DND-41 (cell line): ENCODE results near the gene SORBS1.

ENCODE experiments used
- ATAC-seq: fragments of 200-7000 bp; cut with Tn5 transposase; 3 replicates; pipeline ENCODE4 v1.9.1; 2021; ENCODE audit warnings: low read depth; ENCODE audit not compliant: insufficient read depth
- DNase-seq: peaks from one replicate; pipeline ENCODE4 v3.0.0-alpha.2; 2020
- H2AFZ ChIP-seq: 2 replicates; pipeline ENCODE4 v1.6.0; 2012; ENCODE audit warnings: low read depth, low read length
- H3K27ac ChIP-seq: 2 replicates; pipeline ENCODE4 v1.5.1; 2012; ENCODE audit warnings: low read length, inconsistent platforms
- H3K27me3 ChIP-seq: fragments of 200-600 bp; sonication (generic); 2 replicates; pipeline ENCODE4 v1.6.0; 2012; ENCODE audit warnings: low read length, mild to moderate bottlenecking, inconsistent platforms; ENCODE audit not compliant: insufficient read depth, poor library complexity
- H3K36me3 ChIP-seq: 2 replicates; pipeline ENCODE4 v1.5.1; 2012; ENCODE audit warnings: low read length, inconsistent platforms; ENCODE audit not compliant: insufficient read depth
- H3K4me1 ChIP-seq: 2 replicates; pipeline ENCODE4 v1.5.1; 2012; ENCODE audit warnings: mild to moderate bottlenecking, low read length; ENCODE audit not compliant: insufficient read depth
- H3K4me2 ChIP-seq: 2 replicates; pipeline ENCODE4 v1.6.0; 2012; ENCODE audit warnings: mild to moderate bottlenecking, moderate library complexity, low read length, inconsistent platforms; ENCODE audit not compliant: insufficient read depth
- H3K4me3 ChIP-seq, 2 experiments: fragments of 200-600 bp in 1 of 2; shearing (Covaris generic) in 1 of 2; 2 replicates each; pipeline ENCODE4 v1.5.1; 2012 to 2016; ENCODE audit warnings: inconsistent platforms in 2 of 2, low read length in 2 of 2, mild to moderate bottlenecking in 2 of 2, low read depth in 1 of 2, moderate library complexity in 1 of 2
- H3K79me2 ChIP-seq: 2 replicates; pipeline ENCODE4 v1.6.0; 2012; ENCODE audit warnings: low read length, inconsistent platforms; ENCODE audit not compliant: insufficient read depth
- H3K9ac ChIP-seq: 2 replicates; pipeline ENCODE4 v1.6.0; 2012; ENCODE audit warnings: low read depth, mild to moderate bottlenecking, inconsistent platforms, low read length, moderate library complexity
- H3K9me3 ChIP-seq: 2 replicates; pipeline ENCODE4 v1.5.1; 2012; ENCODE audit warnings: low read length, moderate library complexity, mild to moderate bottlenecking, inconsistent platforms; ENCODE audit not compliant: insufficient read depth, severe bottlenecking
- H4K20me1 ChIP-seq: 2 replicates; pipeline ENCODE4 v1.6.0; 2012; ENCODE audit warnings: low read length; ENCODE audit not compliant: insufficient read depth
- EZH2 ChIP-seq: IDR thresholded peaks from 3 replicates; pipeline ENCODE4 v1.6.1; 2012; ENCODE audit warnings: borderline replicate concordance, low read depth, mild to moderate bottlenecking, moderate library complexity, low read length, inconsistent platforms; ENCODE audit not compliant: severe bottlenecking
- TF ChIP-seq, protein P1 (sequence below): IDR thresholded peaks from 2 replicates; pipeline ENCODE4 v1.5.1; 2012; ENCODE audit warnings: borderline replicate concordance, low read length, moderate library complexity, mild to moderate bottlenecking; ENCODE audit not compliant: poor library complexity, severe bottlenecking; ENCODE audit errors: extremely low read depth

Gene SORBS1

DNA sequence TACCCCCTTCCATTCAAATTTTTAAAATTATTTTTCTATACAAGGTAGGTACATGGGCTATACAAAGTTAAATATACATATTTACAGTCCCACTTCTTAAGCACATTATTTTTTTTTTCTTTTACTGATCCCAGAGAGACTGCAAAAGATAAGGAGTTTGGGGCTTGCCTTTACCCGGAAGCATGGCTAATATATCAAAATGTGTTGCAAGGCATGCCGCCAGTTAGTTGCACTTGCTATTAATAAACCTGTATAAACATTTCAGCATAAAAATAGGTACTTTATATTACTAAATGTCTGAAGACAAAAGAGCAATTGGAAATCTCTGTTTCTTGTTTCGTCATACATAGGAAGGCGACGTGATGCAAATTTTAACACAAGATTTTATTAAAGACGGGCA is 248.9 kb downstream of the SORBS1 start:
- Histone ChIP-seq H3K27me3 (peaks cover 7% of the 10 kb centered on the region), H3K79me2 (no peaks in the 10 kb centered on the region), H3K27ac (no peak overlapping the region), H3K4me2 (no peak overlapping the region), H3K9me3 (no peaks in the 10 kb centered on the region), H2AFZ (no peak overlapping the region), H3K4me1 (no peaks in the 10 kb centered on the region), H3K9ac (no peak overlapping the region), H3K36me3 (no peaks in the 10 kb centered on the region), H4K20me1 (no peaks in the 10 kb centered on the region), H3K4me3 (no peak overlapping the region)
- DNase-seq (no peak), ATAC-seq (no peak)
- TF ChIP-seq EZH2 = no peak
- TF ChIP-seq, protein P1, sequence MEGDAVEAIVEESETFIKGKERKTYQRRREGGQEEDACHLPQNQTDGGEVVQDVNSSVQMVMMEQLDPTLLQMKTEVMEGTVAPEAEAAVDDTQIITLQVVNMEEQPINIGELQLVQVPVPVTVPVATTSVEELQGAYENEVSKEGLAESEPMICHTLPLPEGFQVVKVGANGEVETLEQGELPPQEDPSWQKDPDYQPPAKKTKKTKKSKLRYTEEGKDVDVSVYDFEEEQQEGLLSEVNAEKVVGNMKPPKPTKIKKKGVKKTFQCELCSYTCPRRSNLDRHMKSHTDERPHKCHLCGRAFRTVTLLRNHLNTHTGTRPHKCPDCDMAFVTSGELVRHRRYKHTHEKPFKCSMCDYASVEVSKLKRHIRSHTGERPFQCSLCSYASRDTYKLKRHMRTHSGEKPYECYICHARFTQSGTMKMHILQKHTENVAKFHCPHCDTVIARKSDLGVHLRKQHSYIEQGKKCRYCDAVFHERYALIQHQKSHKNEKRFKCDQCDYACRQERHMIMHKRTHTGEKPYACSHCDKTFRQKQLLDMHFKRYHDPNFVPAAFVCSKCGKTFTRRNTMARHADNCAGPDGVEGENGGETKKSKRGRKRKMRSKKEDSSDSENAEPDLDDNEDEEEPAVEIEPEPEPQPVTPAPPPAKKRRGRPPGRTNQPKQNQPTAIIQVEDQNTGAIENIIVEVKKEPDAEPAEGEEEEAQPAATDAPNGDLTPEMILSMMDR = no peak

DNA sequence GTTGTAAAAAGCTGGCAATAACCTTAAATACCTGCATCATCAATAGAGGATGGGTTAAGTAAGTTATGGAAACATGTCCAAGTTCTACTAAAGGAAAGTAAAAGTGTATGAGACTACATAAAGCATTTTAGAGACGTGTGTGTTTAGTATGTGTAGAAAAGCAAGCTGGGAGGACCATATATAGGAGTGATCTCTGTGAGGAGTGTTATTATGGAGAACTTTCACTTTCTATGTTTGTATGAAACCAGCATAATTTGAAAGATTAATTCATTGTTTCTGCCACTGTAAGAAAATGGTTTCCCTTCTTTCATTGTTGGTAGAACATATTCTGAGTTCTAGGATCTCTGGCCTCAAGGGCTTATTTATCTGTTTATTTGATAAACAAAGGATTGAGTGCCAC is 251.2 kb downstream of the SORBS1 start:
- no peaks in the 10 kb centered on the region for H3K4me1 ChIP-seq
- H3K4me3 ChIP-seq = no peak overlapping the region
- no peak overlapping the region for H2AFZ ChIP-seq
- H3K27me3 ChIP-seq = peaks cover 7% of the 10 kb centered on the region
- H3K9me3 ChIP-seq = no peaks in the 10 kb centered on the region
- ATAC-seq (no peak), DNase-seq (no peak)
- TF ChIP-seq EZH2 = no peak
- TF ChIP-seq, protein P1 = no peak
- H4K20me1 ChIP-seq = no peaks in the 10 kb centered on the region
- no peak overlapping the region for H3K9ac ChIP-seq
- no peak overlapping the region for H3K27ac ChIP-seq
- H3K79me2 ChIP-seq = no peaks in the 10 kb centered on the region
- no peaks in the 10 kb centered on the region for H3K36me3 ChIP-seq
- H3K4me2 ChIP-seq = no peak overlapping the region

DNA sequence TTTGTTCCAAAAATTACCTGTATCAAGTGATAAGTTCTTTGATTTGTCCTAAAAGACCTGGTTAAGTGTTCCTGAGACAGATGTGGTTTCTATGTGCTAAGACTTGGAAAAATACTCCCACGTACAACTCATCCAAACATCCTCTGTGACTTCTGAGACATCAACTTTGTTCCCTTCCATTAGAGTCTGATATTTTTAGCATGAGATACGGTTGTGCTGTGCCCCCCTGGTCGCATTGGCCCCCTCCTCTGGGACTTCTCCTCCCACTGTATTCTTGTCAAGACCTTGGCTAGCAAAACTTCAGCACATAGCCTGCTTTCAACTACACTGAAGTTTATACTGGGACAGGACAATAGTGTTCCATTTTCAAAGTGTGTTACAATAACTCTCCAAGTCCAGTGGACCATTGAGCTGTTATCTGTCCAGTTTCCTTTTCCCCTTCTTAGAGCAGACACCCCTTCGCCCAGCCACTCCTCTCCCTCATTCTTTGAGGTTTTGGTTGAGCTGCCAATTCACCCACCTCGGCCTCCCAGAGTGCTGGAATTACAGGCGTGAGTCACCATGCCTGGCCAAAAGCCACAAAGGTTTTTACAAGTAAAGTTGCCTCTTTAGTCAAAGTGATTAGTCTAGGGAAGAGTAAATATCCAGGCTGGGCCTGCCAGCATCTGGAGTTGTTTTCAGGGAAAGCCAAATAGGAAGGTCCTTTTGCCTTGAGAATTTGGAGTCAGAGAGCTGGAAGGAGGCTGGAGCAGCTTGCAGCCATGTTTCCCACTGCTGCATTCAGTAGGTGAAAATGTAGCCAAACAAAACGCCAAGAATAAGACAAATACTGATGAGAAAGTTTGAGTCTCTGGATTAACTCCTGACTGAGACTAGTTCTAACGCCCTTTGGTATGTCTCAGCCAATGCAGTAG is 252.5 kb downstream of the SORBS1 start:
- Histone ChIP-seq H3K4me3 (no peak overlapping the region), H3K9ac (no peak overlapping the region), H3K27me3 (peaks cover 5% of the 10 kb centered on the region), H3K4me2 (no peak overlapping the region), H3K9me3 (no peaks in the 10 kb centered on the region), H2AFZ (no peak overlapping the region), H3K36me3 (no peaks in the 10 kb centered on the region), H4K20me1 (no peaks in the 10 kb centered on the region), H3K79me2 (no peaks in the 10 kb centered on the region), H3K4me1 (no peaks in the 10 kb centered on the region), H3K27ac (no peak overlapping the region)
- DNase-seq = no peak
- ATAC-seq = no peak
- TF ChIP-seq, protein P1 = no peak
- no peak for TF ChIP-seq EZH2
